A549 (cell line): ENCODE measurements around the gene ZNF385D.

Experiments used
- CBX8 ChIP-seq: fragments of 200-600 bp; sonication (generic); IDR thresholded peaks from 2 replicates; pipeline ENCODE4 v1.6.1; 2016
- CEBPB ChIP-seq, 2 experiments: fragments of >200 bp in 1 of 2; sonication (Bioruptor Twin) in 1 of 2; formaldehyde crosslinking in 1 of 2; IDR thresholded peaks; 2 replicates each; pipeline ENCODE4 v1.6.1; 2012 to 2016
- CTCF ChIP-seq: fragments of >200 bp; sonication (Bioruptor Twin); formaldehyde crosslinking; IDR thresholded peaks from 3 replicates; pipeline ENCODE4 v1.5.1; 2016
- EP300 ChIP-seq, 2 experiments: fragments of >200 bp; sonication (Bioruptor Twin); formaldehyde crosslinking; IDR thresholded peaks; 2 replicates in 1 of 2; 3 replicates in 1 of 2; pipeline ENCODE4 v1.6.1; 2016 to 2017
- HEYL ChIP-seq: fragments of 250-450 bp; sonication (Bioruptor Pico); IDR thresholded peaks from 2 replicates; pipeline ENCODE4 v1.8.0; 2021; ENCODE audit warnings: mild to moderate bottlenecking, moderate library complexity
- JUN ChIP-seq, 2 experiments: fragments of >200 bp; sonication (Bioruptor Twin); formaldehyde crosslinking; IDR thresholded peaks; 2 replicates in 1 of 2; 3 replicates in 1 of 2; pipeline ENCODE4 v1.6.1; 2016 to 2017
- JUNB ChIP-seq: fragments of >200 bp; sonication (Bioruptor Twin); formaldehyde crosslinking; IDR thresholded peaks from 2 replicates; pipeline ENCODE4 v1.6.1; 2016
- KDM1A ChIP-seq: fragments of 200-600 bp; sonication (generic); IDR thresholded peaks from 2 replicates; pipeline ENCODE4 v1.6.1; 2016; ENCODE audit warnings: low read depth, mild to moderate bottlenecking
- MAZ ChIP-seq: fragments of 150-350 bp; IDR thresholded peaks from 2 replicates; pipeline ENCODE4 v1.6.1; 2014; ENCODE audit warnings: antibody characterized with exemption, low read depth, low read length, borderline replicate concordance
- MYC ChIP-seq: IDR thresholded peaks from 2 replicates; pipeline ENCODE4 v1.6.1; 2012; ENCODE audit warnings: mild to moderate bottlenecking, inconsistent platforms, low read length, improper control_type of control experiment, borderline replicate concordance
- POLR2A ChIP-seq: IDR thresholded peaks from 2 replicates; pipeline ENCODE4 v1.6.1; 2012; ENCODE audit warnings: mild to moderate bottlenecking, low read length
- RAD21 ChIP-seq, 2 experiments: fragments of >200 bp in 1 of 2; sonication (Bioruptor Twin) in 1 of 2; formaldehyde crosslinking in 1 of 2; IDR thresholded peaks in 1 of 2; conservative IDR thresholded peaks in 1 of 2; 2 replicates in 1 of 2; 3 replicates in 1 of 2; pipeline ENCODE4 v1.6.1; 2012 to 2018; ENCODE audit warnings: inconsistent platforms in 1 of 2
- TP53 ChIP-seq: fragments of 250-450 bp; sonication (Bioruptor Pico); IDR thresholded peaks from 2 replicates; pipeline ENCODE4 v1.5.0; 2021; ENCODE audit warnings: mild to moderate bottlenecking, moderate library complexity
- ZFP36 ChIP-seq: fragments of 450-650 bp; IDR thresholded peaks from 2 replicates; pipeline ENCODE4 v1.6.1; 2014; ENCODE audit warnings: borderline replicate concordance; ENCODE audit not compliant: partially characterized antibody

- TF ChIP-seq CBX8 (no peak), JUN (IDR thresholded peaks at IDR 0.05) (no peak), EP300 (IDR thresholded peaks at IDR 0.05) (no peak), KDM1A (no peak), MAZ (no peak), CTCF (no peak), ZFP36 (no peak), RAD21 (conservative IDR thresholded peaks at IDR 0.05 in 1 of 2, IDR thresholded peaks at IDR 0.05 in 1 of 2) (no peak), CEBPB (IDR thresholded peaks at IDR 0.05) (no peak), HEYL (CRISPR knock-in tag) (no peak), MYC (no peak), POLR2A (no peak), TP53 (CRISPR knock-in tag) (no peak), JUNB (no peak)
Measured at GRCh38 chr3:21634112-21634511, 116.9 kb downstream of the ZNF385D start.
